HepG2 (cell line): ENCODE measurements around the gene CSTF2.

Source experiments
- FOSL1 ChIP-seq: sonication (generic); formaldehyde crosslinking; IDR thresholded peaks from 2 replicates; pipeline ENCODE4 v1.9.0; 2021; ENCODE audit warnings: missing genetic modification reagents, borderline replicate concordance
- TCF7L2 ChIP-seq: IDR thresholded peaks from 2 replicates; pipeline ENCODE4 v1.6.1; 2011; ENCODE audit warnings: mild to moderate bottlenecking, low read depth, low read length, moderate library complexity
- TF ChIP-seq, protein P1 (sequence below): sonication (generic); formaldehyde crosslinking; conservative IDR thresholded peaks from 2 replicates; pipeline ENCODE4 v1.8.0; 2022; ENCODE audit warnings: missing genetic modification reagents

GRCh38 chrX:100870527-100870926 lies 50.3 kb downstream of the CSTF2 start:
- no peak for TF ChIP-seq TCF7L2
- TF ChIP-seq, protein P1, sequence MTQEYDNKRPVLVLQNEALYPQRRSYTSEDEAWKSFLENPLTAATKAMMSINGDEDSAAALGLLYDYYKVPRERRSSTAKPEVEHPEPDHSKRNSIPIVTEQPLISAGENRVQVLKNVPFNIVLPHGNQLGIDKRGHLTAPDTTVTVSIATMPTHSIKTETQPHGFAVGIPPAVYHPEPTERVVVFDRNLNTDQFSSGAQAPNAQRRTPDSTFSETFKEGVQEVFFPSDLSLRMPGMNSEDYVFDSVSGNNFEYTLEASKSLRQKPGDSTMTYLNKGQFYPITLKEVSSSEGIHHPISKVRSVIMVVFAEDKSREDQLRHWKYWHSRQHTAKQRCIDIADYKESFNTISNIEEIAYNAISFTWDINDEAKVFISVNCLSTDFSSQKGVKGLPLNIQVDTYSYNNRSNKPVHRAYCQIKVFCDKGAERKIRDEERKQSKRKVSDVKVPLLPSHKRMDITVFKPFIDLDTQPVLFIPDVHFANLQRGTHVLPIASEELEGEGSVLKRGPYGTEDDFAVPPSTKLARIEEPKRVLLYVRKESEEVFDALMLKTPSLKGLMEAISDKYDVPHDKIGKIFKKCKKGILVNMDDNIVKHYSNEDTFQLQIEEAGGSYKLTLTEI (CRISPR knock-in tag): no peak
- TF ChIP-seq FOSL1: no peak
